ENCODE results near the gene ARID1B.

DNA sequence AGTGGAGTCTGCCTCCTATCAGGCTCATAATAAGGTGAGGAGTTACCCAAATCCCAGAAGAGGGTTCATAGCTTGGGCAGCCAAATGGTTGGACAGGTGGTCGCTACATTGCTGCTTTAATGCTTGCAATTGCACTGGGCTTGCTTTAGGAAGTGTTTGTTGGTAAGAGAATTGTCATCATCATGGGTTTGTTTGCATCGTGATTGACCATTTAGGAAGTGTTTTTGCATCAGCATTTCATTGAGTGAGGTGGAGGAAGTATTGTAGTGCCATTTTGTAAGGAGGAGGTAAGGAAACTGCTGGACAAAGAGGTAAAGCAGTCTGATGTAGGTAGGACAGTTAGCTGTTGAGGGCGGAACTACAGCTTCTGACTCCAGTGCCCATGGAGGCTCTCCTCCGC, 101.5 kb downstream of the ARID1B start:
- TF ChIP-seq FOXO4 (CRISPR knock-in tag; conservative IDR thresholded peaks at IDR 0.05) = no peak
- TF ChIP-seq CTCF (CRISPR knock-in tag; IDR thresholded peaks at IDR 0.05) = no peak
- TF ChIP-seq, protein P1, sequence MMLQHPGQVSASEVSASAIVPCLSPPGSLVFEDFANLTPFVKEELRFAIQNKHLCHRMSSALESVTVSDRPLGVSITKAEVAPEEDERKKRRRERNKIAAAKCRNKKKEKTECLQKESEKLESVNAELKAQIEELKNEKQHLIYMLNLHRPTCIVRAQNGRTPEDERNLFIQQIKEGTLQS (CRISPR knock-in tag; IDR thresholded peaks at IDR 0.05) = no peak
- no peak for TF ChIP-seq NFRKB (IDR thresholded peaks at IDR 0.05)
- TF ChIP-seq ZNF512 (CRISPR knock-in tag; IDR thresholded peaks at IDR 0.05) = no peak
- TF ChIP-seq MATR3 (CRISPR knock-in tag; IDR thresholded peaks at IDR 0.05) = no peak
- TF ChIP-seq RXRA (CRISPR knock-in tag; IDR thresholded peaks at IDR 0.05) = no peak
- TF ChIP-seq ZBTB7A (CRISPR knock-in tag; IDR thresholded peaks at IDR 0.05) = no peak
